ENCODE results near the gene TMEM260.

TMEM260 gene

GRCh38 chr14:56633544-56633943 lies 53.9 kb downstream of the TMEM260 start:
- Histone ChIP-seq H3K27ac (no peak overlapping the region), H3K4me3 (no peak overlapping the region)
- no peak for TF ChIP-seq CTCF (IDR thresholded peaks at IDR 0.05)
- no peak for DNase-seq (ENCODE audit: low spot score)

- TF ChIP-seq CTCF (IDR thresholded peaks at IDR 0.05): no peak
- no peak overlapping the region for H3K4me3 ChIP-seq
- DNase-seq (ENCODE audit: low spot score): no peak
- no peak overlapping the region for H3K27ac ChIP-seq
These were observed 55.4 kb downstream of the TMEM260 start for GRCh38 chr14:56635041-56635440.

- Histone ChIP-seq H3K27ac (no peak overlapping the region), H3K4me3 (no peak overlapping the region)
- no peak for DNase-seq (ENCODE audit: low spot score)
- TF ChIP-seq CTCF (IDR thresholded peaks at IDR 0.05): no peak
These were observed 67.9 kb downstream of the TMEM260 start for GRCh38 chr14:56647493-56647892.

- no peak for DNase-seq (ENCODE audit: low spot score)
- no peak for TF ChIP-seq CTCF (IDR thresholded peaks at IDR 0.05)
- no peak overlapping the region for H3K4me3 ChIP-seq
- H3K27ac ChIP-seq: no peak overlapping the region
These were observed 69.1 kb downstream of the TMEM260 start for GRCh38 chr14:56648508-56649301.

GRCh38 chr14:56649382-56649781 lies 69.8 kb downstream of the TMEM260 start:
- no peak for DNase-seq (ENCODE audit: low spot score)
- no peak for TF ChIP-seq CTCF (IDR thresholded peaks at IDR 0.05)
- no peak overlapping the region for H3K27ac ChIP-seq
- H3K4me3 ChIP-seq: no peak overlapping the region

- Histone ChIP-seq H3K27ac (peak overlapping the region in 1 of 2 donors; percentile 5), H3K4me3 (no peak overlapping the region)
- TF ChIP-seq CTCF (IDR thresholded peaks at IDR 0.05): no peak
- no peak for DNase-seq (ENCODE audit: low spot score)
These were observed 70.5 kb downstream of the TMEM260 start for GRCh38 chr14:56650048-56650447.

GRCh38 chr14:56650979-56651378 lies 71.4 kb downstream of the TMEM260 start:
- no peak for DNase-seq (ENCODE audit: low spot score)
- no peak for TF ChIP-seq CTCF (IDR thresholded peaks at IDR 0.05)
- Histone ChIP-seq H3K27ac (no peak overlapping the region), H3K4me3 (no peak overlapping the region)

All from coronary artery (tissue), 2 donors.